HUES48 (cell line): ENCODE measurements around the gene GRWD1.

Experiments used
- H3K27ac ChIP-seq: one replicate; pipeline ENCODE4 v1.7.0; 2013; ENCODE audit warnings: low read depth, low read length, inconsistent platforms
- H3K27me3 ChIP-seq: 2 replicates; pipeline ENCODE4 v1.6.1; 2013; ENCODE audit warnings: mild to moderate bottlenecking, low read length; ENCODE audit not compliant: control insufficient read depth, insufficient read depth
- H3K36me3 ChIP-seq: 2 replicates; pipeline ENCODE4 v1.6.1; 2013; ENCODE audit warnings: low read length; ENCODE audit not compliant: control insufficient read depth, insufficient read depth
- H3K4me1 ChIP-seq: 2 replicates; pipeline ENCODE4 v1.6.1; 2013; ENCODE audit warnings: mild to moderate bottlenecking, low read length; ENCODE audit not compliant: control insufficient read depth, insufficient read depth
- H3K4me3 ChIP-seq: 2 replicates; pipeline ENCODE4 v1.5.1; 2013; ENCODE audit warnings: mild to moderate bottlenecking, low read depth, low read length
- H3K9ac ChIP-seq: 2 replicates; pipeline ENCODE4 v1.6.1; 2013; ENCODE audit warnings: mild to moderate bottlenecking, low read depth, low read length, moderate library complexity
- H3K9me3 ChIP-seq: 2 replicates; pipeline ENCODE4 v1.6.1; 2013; ENCODE audit warnings: low read length; ENCODE audit not compliant: control insufficient read depth, insufficient read depth

Gene GRWD1

GRCh38 chr19:48446579-48446978 is 796 bp downstream of the GRWD1 start:
- no peaks in the 10 kb centered on the region for H3K9me3 ChIP-seq
- H3K4me3 ChIP-seq: peak overlapping the region; percentile 96
- H3K9ac ChIP-seq: peak overlapping the region; percentile 94; the same call in 1 of the 2 replicates
- peaks cover 7% of the 10 kb centered on the region; the same call in 1 of the 2 replicates for H3K4me1 ChIP-seq
- H3K27me3 ChIP-seq: peaks cover 23% of the 10 kb centered on the region
- no peak overlapping the region for H3K27ac ChIP-seq
- peaks cover 50% of the 10 kb centered on the region for H3K36me3 ChIP-seq

GRCh38 chr19:48448563-48448962 is 2.8 kb downstream of the GRWD1 start:
- peaks cover 7% of the 10 kb centered on the region; the same call in 1 of the 2 replicates for H3K4me1 ChIP-seq
- no peak overlapping the region for H3K27ac ChIP-seq
- peaks cover 68% of the 10 kb centered on the region for H3K36me3 ChIP-seq
- H3K27me3 ChIP-seq: peaks cover 12% of the 10 kb centered on the region
- no peak overlapping the region for H3K4me3 ChIP-seq
- no peak overlapping the region for H3K9ac ChIP-seq
- no peaks in the 10 kb centered on the region for H3K9me3 ChIP-seq

- H3K27me3 ChIP-seq: no peaks in the 10 kb centered on the region
- H3K9ac ChIP-seq: no peak overlapping the region
- no peaks in the 10 kb centered on the region for H3K9me3 ChIP-seq
- H3K4me3 ChIP-seq: no peak overlapping the region
- H3K27ac ChIP-seq: no peak overlapping the region
- H3K36me3 ChIP-seq: peaks cover 83% of the 10 kb centered on the region
- H3K4me1 ChIP-seq: no peaks in the 10 kb centered on the region
Measured at GRCh38 chr19:48450441-48450840, 4.7 kb downstream of the GRWD1 start.

- H3K4me3 ChIP-seq: no peak overlapping the region
- H3K4me1 ChIP-seq: no peaks in the 10 kb centered on the region
- no peaks in the 10 kb centered on the region for H3K9me3 ChIP-seq
- H3K27me3 ChIP-seq: no peaks in the 10 kb centered on the region
- H3K36me3 ChIP-seq: peaks cover 87% of the 10 kb centered on the region
- no peak overlapping the region for H3K9ac ChIP-seq
- no peak overlapping the region for H3K27ac ChIP-seq
Measured at GRCh38 chr19:48450863-48451262, 5.1 kb downstream of the GRWD1 start.

GRCh38 chr19:48451624-48452023 is 5.8 kb downstream of the GRWD1 start:
- Histone ChIP-seq H3K9me3 (no peaks in the 10 kb centered on the region), H3K4me3 (no peak overlapping the region), H3K4me1 (no peaks in the 10 kb centered on the region), H3K27ac (no peak overlapping the region), H3K36me3 (peaks cover 92% of the 10 kb centered on the region), H3K27me3 (no peaks in the 10 kb centered on the region), H3K9ac (no peak overlapping the region)

- no peaks in the 10 kb centered on the region for H3K9me3 ChIP-seq
- no peaks in the 10 kb centered on the region for H3K4me1 ChIP-seq
- H3K27ac ChIP-seq: no peak overlapping the region
- no peak overlapping the region for H3K4me3 ChIP-seq
- H3K9ac ChIP-seq: no peak overlapping the region
- H3K27me3 ChIP-seq: no peaks in the 10 kb centered on the region
- H3K36me3 ChIP-seq: peaks cover 94% of the 10 kb centered on the region
Measured at GRCh38 chr19:48452289-48453190, 6.8 kb downstream of the GRWD1 start.

GRCh38 chr19:48454150-48454730 is 8.5 kb downstream of the GRWD1 start:
- Histone ChIP-seq H3K9me3 (no peaks in the 10 kb centered on the region), H3K27ac (no peak overlapping the region), H3K4me1 (no peaks in the 10 kb centered on the region), H3K27me3 (no peaks in the 10 kb centered on the region), H3K9ac (no peak overlapping the region), H3K4me3 (no peak overlapping the region), H3K36me3 (peaks cover 77% of the 10 kb centered on the region)

- Histone ChIP-seq H3K9ac (no peak within 1 kb of the TSS), H3K4me1 (no peaks in the 10 kb centered on the region), H3K9me3 (no peaks in the 10 kb centered on the region), H3K36me3 (peaks cover 66% of the 10 kb centered on the region), H3K27me3 (no peaks in the 10 kb centered on the region), H3K4me3 (no peak within 1 kb of the TSS), H3K27ac (no peak within 1 kb of the TSS)
Measured at GRCh38 chr19:48455171-48455907, 9.6 kb downstream of the GRWD1 start, which contains the start of gene KCNJ14. KCNJ14 (plus strand) TSS chr19:48455574; CDS start chr19:48461725, 6,151 bp downstream.

GRCh38 chr19:48455908-48456562 is 10.3 kb downstream of the GRWD1 start:
- H3K36me3 ChIP-seq: peaks cover 62% of the 10 kb centered on the region
- H3K27ac ChIP-seq: no peak overlapping the region
- no peaks in the 10 kb centered on the region for H3K9me3 ChIP-seq
- no peak overlapping the region for H3K4me3 ChIP-seq
- H3K4me1 ChIP-seq: no peaks in the 10 kb centered on the region
- no peaks in the 10 kb centered on the region for H3K27me3 ChIP-seq
- H3K9ac ChIP-seq: no peak overlapping the region

- no peak overlapping the region for H3K9ac ChIP-seq
- H3K27ac ChIP-seq: no peak overlapping the region
- H3K27me3 ChIP-seq: no peaks in the 10 kb centered on the region
- H3K36me3 ChIP-seq: peaks cover 54% of the 10 kb centered on the region
- no peak overlapping the region for H3K4me3 ChIP-seq
- H3K4me1 ChIP-seq: no peaks in the 10 kb centered on the region
- H3K9me3 ChIP-seq: no peaks in the 10 kb centered on the region
Measured at GRCh38 chr19:48456864-48457263, 11.1 kb downstream of the GRWD1 start.
